Right lung (tissue), 5 donors: Measurements from ENCODE around the gene DHX35. TPM values are rescaled to one million over a fixed set of nuclear protein-coding genes. Genes with fewer than 3 reads are reported as not detected.
"Not testable (repeated sequence)": the region's sequence is repeated elsewhere in the genome, so short reads cannot be mapped to it uniquely, and the experiment has no call there.

Experiments
- DNase-seq, 2 donors: peaks; one replicate each; pipeline ENCODE4 v3.0.0-alpha.2; 2013
- polyA plus RNA-seq, 5 donors: library from polyadenylated mRNA; unstranded; fragments of 120-200 nt; gene quantifications; one replicate each; pipeline versions ENCODE4 v1.2.1 to v1.2.3, GENCODE V29; 2013; ENCODE audit warnings: inconsistent platforms in 1 of 5, low replicate concordance in 1 of 5; ENCODE audit not compliant: insufficient read length in 5 of 5, insufficient read depth in 1 of 5

The DHX35 gene
- polyA plus RNA-seq, 5 donors = 15.5 to 17.6 (median 16.6) TPM

- no peak for DNase-seq
Observed at GRCh38 chr20:38937978-38938473, 24.1 kb upstream of the DHX35 start.

GRCh38 chr20:38939686-38940085 is 22.5 kb upstream of the DHX35 start:
- no peak for DNase-seq

- no peak for DNase-seq
Observed at GRCh38 chr20:38940644-38941043, 21.5 kb upstream of the DHX35 start.

- DNase-seq = no peak
Observed at GRCh38 chr20:38941726-38942389, 20.3 kb upstream of the DHX35 start.

GRCh38 chr20:38945012-38945411 is 17.1 kb upstream of the DHX35 start:
- DNase-seq = no peak

GRCh38 chr20:38946836-38947235 is 15.3 kb upstream of the DHX35 start:
- DNase-seq = no peak

GRCh38 chr20:38947931-38948362 is 14.2 kb upstream of the DHX35 start:
- no peak for DNase-seq

GRCh38 chr20:38950254-38950653 is 11.9 kb upstream of the DHX35 start:
- DNase-seq = no peak

- DNase-seq = no peak
Observed at GRCh38 chr20:38951611-38952010, 10.5 kb upstream of the DHX35 start.

- no peak for DNase-seq
Observed at GRCh38 chr20:38952153-38952552, 10.0 kb upstream of the DHX35 start.

GRCh38 chr20:38953630-38954340 is 8.4 kb upstream of the DHX35 start:
- no peak for DNase-seq

- no peak for DNase-seq
Observed at GRCh38 chr20:38957235-38957876, 4.8 kb upstream of the DHX35 start.

GRCh38 chr20:38957915-38958485 is 4.1 kb upstream of the DHX35 start:
- DNase-seq = no peak

GRCh38 chr20:38960187-38960687 is 1.9 kb upstream of the DHX35 start:
- not testable (repeated sequence) for DNase-seq

- DNase-seq = no peak
Observed at GRCh38 chr20:38961530-38962043, 557 bp upstream of the DHX35 start.

- no peak for DNase-seq
Observed at GRCh38 chr20:38962928-38963401, 821 bp downstream of the DHX35 start.

GRCh38 chr20:38963745-38964144 is 1.6 kb downstream of the DHX35 start:
- no peak for DNase-seq

- DNase-seq = no peak
Observed at GRCh38 chr20:38965264-38965663, 3.1 kb downstream of the DHX35 start.

GRCh38 chr20:38968090-38968489 is 5.9 kb downstream of the DHX35 start:
- DNase-seq = no peak

GRCh38 chr20:38969708-38970107 is 7.6 kb downstream of the DHX35 start:
- DNase-seq = no peak

- no peak for DNase-seq
Observed at GRCh38 chr20:38970302-38970701, 8.2 kb downstream of the DHX35 start.

- DNase-seq = no peak
Observed at GRCh38 chr20:38973107-38973506, 11.0 kb downstream of the DHX35 start.
